SK-N-DZ (cell line): ENCODE results near the gene SLIT1.

Experiments
- DNase-seq: peaks from one replicate; pipeline ENCODE4 v3.0.0-alpha.2; 2015; ENCODE audit warnings: low spot score

Gene SLIT1

DNA sequence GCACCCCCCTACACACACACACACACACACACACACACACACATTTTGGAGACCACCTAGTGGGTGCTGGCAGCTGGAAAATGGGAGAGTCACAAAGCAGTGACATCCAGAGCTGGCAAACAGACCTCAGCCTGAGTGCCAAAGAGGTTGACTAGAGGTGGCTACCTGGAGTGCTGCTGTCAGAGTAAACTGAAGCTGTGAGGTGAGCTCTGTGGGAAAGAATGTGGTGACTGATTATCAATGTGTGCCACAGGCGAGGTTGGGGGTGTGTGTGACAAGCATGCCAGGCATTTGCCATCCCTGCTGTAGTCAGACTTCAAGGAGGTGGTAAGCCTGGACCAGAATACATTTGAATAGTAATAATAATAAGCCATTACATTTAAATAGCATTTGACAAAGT is 120.6 kb downstream of the SLIT1 start:
- DNase-seq: no peak

DNA sequence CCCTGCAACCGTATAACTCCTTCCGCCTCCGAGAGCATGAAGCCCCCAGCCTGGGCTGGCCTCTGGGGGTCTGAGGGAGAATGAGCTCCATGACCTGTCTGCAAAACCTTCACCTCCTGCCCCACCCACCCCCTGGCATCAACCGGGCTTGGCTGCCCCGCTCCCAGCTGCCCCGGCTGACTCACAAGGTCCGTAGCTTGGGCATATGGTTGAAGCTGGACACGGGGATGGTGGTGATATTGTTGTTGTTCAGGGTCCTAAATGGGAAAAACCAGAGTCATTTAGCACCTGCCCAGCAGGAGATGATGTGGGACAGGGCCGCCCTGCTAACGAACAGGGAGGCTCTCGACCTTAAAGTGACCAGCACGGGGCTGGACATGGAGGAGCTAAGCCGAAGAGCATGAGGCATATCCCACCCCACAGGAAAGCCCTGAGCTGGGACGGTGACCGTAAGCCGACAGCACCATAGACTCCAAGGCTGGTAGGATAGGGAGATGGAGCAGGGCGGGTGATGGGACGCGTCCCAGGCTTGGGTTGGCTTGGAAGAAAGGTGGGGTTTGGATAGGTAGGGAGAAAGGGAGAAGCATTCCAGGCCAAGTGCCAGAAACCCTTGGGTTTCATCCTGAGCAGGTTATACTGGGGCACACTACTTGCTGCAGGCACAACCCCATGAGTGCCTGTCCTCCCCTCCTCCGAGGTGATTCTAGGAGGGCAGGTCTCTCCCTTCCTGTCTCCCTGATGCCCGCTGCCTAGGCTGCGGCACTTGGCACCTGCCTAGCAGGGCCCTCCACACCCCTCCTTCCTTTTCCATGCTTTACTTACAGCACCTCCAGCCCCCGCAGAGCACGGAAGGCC is 121.5 kb downstream of the SLIT1 start:
- no peak for DNase-seq

DNA sequence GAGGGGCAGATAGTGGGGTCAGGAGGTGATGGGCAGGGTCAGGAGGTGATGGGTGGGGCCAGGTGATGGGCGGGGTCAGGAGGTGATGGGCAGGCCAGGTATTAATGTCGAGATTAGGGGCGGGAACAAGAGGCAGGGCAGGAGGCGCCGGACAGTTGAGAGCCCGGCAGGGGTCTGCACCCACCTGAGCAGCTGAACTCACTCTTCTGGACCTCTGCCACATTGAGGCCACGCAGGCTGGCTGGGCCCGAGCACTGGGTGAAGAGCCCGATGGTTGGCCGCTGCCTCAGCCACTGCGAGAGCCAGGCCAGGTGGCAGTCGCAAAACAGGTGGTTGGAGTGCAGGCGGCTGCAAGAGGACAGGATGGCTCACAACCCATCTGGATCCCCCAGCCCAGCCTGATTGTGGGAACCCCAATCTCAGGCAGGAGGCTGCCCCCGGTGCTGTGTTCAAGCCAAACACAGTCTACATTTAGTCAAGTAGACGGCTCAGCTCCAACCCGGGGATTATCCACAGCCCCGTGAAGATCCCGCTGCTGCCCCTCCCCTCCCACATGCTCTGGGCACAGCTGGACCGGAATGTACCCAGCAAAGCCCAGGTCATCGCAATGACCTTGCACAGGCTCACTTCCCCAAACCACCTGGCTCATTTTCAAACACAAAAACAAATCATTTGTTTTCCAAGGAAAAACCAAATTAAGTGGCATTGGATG is 122.3 kb downstream of the SLIT1 start:
- no peak for DNase-seq

DNA sequence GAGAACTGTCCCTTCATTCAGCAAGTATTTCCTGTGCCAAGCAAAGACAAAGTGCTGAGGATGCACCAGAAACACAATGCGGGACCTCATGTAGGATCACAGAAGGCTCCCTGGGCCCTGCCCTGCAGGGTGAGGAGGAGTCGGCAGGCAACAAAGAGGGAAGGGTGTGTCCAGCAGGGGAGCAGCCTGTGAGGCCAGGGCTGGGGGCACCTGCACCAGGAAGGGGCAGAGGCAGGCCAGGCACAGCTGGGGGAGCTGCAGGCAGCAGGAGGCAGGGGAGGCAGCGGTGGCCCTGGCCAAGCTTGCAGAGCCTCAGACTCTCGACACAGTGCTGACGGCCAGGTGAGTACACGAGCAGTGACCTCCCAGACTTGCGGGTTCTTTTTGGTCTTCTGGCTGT is 123.3 kb downstream of the SLIT1 start:
- DNase-seq: no peak

DNA sequence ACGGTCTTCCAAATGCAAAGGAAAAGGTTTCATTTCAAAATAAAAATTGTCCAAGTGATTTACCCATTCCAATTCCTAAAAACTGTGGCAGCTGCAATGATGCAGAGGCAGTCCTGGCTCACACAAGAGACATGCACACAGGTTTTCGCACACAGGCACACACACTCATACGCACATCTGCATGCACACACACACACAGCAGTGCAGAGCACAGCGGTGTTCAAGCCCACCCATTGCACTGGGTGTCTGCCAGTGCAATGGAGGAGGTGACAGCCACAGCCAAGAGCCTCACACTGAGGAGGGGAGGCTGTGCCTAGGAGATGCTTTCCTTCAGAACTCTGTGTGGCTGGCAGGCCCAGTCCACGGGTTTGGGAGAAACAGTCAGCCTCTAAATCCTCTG is 123.7 kb downstream of the SLIT1 start:
- DNase-seq: no peak

DNA sequence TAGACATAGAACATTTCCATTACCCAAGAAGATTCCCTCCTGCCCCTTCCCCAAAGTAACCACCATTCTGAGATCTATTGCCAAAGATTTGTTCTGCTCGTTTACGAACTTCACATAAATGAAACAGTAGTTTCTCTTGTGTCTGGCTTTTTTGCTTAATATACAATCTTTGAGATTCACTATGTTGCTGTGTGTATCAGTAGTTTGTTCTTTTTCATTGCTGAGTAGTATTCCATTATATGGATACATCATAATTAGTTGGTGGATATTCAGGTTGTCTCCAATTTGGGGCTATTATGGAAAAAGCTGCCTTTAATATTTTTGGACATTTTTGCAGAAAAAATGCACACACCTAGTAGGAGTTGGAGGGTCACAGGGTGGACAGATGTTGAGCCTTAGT is 124.3 kb downstream of the SLIT1 start:
- no peak for DNase-seq

DNA sequence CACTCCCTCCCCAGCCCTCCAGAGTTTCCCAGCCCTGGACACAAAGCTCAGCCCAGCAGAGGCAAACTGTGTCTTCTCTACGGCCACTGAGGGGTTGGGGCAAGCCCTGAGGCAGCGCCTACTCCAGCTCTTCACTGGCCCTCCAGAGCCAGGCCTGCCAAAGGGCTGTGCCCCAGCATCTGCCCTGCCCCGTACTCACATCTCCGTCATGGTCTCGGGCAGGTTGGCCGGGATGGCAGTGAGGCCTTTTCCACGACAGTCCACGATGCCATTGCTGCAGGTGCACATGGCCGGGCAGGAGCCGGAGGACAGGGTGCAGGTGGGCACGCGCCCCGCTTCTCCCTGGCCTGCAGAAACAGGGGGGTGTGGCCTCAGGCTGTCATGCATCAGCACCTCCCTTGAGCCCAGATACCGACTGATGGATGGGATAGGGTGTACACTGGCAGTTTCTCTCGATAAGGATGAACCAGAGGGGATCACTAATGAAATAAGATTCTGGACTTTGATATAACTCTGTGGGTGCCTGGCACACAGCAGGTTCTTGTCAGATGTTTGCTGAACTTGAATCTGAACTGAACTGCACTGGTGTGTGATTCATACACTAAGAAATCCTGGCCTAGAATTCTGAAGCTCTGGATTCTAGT is 125.2 kb downstream of the SLIT1 start:
- DNase-seq: no peak

DNA sequence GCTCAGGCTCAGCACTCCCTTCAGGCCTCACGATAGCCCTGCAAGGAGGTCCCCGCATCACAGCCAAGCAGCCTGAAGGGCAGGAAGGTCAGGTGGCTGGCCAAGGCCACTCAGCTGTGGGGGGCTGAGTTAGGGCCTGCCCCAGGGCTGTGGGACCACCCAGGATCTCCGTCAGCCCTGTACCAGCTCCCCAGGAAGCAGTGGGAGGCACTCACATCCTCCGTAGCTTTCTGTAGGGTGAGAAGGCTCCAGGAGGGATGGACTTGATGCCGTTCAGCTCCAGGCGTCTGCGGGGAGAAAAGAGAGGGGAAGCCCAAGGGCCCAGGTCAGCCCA is 125.9 kb downstream of the SLIT1 start:
- no peak for DNase-seq

DNA sequence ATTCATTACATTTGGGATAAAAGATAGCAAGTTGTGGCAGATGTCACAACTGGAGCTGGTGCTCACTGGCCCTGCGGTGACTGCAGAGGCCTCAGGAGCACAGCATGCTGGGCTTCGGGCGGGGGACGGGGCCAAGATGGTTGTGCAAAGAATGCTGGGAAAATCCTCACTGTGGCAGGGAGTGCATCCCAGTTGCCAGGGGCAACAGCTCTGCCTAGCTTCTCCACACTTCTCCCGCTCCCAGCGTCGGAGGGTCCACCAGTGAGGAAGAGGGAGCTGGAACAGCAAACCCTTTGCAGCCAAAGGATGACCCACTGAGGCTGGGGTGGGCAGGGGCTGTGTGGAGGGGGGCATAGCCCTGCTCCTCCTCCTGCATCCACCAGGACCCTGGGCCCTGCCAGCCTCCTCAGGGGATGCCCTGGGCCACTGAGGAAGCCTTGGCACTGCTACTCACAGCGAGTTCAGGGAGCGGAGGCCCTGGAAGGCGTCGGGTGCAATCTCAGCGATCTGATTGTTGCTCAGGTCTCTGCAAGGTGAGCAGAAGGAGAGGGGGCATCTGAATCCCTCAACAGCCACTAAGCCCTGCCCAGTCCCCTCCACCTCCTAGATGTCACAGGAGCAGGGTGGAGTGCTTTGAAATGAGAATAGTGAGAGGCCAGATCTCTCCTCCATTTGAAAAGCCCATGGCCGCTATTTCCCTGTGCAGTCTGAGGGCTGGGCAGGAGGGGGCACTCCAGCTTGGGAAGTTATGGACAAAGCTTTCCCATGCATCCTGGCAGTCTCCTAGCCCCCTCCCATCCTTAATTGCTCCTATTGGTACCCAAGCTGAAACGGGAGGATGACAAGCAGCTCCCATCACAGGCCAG is 126.5 kb downstream of the SLIT1 start:
- DNase-seq: peak; percentile 85

DNA sequence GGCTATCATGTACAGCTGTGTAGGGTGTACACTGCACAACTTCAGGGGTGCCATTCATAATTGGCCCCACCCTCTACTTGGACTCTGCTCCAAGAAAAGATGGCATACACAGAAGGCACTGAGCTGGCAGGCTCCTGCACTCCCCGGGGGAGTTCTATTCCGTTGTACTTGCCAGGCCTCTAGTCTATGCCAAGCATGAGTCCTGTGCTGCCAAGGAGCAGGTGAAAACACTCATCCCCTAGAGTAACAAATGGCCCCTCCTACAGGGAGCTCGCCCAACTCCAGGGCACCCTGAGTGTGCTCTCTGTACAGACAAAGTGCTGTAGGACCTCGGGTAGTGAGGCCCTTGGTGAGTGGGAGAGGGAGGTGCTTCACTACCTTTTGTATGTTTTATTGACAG is 127.2 kb downstream of the SLIT1 start:
- no peak for DNase-seq

DNA sequence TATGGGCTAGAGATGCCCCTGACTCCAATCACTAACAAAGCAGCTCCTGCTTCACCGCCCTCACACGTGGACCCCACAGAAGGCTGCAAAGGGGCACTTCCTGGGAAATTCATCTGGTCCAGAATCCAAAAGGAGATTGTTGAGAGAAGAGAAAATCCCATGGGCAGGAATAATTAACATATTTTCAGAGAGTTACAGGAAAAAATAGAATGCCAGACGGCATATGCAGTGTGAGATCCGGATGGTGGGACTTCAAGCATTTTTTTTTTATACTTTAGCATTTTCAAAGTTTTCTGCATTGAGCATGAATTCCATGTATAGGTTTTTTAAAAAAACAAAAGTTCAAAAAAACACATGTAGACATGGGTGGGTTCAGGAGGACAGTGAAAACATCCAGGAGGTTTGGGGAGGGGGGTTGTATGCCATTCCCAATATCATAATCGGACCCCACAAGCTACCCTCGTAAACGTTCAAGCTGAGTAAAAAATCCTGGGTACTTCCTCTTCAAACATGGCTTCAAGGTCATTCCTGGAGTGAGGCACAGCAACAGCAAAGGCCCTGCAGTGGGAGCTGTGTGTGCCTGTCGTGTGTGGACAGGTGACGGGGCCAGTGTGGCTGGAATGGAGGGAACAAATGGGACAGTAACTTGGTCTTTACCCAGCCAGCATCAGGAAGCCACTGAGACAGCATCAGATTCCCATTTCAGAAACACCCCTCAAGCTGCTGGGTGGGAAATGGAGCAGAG is 128.1 kb downstream of the SLIT1 start:
- DNase-seq: no peak

DNA sequence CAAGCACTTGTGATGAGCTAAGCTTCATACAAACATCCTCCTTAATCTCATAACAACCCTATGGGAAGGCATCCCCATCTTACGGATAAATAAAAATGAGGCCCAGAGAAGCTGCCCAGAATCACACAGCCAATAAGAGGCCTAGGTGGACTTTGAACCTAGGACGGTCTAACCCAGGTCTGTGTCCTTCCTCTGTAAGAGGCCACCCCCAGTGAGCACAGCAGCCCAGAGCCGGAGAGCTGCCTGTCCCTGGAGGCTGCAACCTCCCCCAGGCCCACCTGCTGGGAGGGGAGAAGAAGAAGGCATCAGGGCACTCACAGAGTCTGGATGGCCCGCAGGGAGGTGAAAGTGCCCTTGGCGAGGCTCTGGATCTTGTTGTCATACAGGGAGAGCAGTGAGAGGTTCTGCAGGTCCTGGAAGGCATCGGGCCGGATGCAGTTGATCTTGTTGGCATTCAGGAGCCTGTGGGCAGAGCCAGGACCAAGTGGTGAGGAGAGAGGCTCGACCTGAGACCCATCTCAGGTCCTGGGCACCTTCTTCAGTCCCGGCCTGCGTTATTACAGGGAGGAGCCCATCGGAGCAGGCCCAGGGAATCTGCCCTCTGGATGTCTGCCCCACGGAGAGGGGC is 129.6 kb downstream of the SLIT1 start:
- DNase-seq: no peak

DNA sequence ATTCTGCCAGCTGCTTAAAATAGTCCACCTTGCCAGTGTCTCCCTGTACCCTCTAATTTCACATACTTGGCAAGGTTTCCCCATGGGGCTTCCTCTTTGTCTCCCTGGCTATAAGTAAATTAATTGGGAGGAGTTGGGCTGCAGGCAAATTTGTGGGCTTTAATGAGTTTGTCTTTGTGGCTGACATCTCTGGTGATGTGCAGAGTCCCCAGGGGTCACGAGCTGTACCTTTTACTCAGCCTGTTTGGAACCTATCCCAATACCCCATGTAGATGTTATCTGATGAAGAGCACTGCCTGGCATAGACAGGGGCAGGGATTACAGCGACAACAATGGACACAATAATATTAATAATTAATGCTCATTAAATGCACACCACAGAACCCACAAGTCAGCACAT is 132.5 kb downstream of the SLIT1 start:
- DNase-seq: no peak

DNA sequence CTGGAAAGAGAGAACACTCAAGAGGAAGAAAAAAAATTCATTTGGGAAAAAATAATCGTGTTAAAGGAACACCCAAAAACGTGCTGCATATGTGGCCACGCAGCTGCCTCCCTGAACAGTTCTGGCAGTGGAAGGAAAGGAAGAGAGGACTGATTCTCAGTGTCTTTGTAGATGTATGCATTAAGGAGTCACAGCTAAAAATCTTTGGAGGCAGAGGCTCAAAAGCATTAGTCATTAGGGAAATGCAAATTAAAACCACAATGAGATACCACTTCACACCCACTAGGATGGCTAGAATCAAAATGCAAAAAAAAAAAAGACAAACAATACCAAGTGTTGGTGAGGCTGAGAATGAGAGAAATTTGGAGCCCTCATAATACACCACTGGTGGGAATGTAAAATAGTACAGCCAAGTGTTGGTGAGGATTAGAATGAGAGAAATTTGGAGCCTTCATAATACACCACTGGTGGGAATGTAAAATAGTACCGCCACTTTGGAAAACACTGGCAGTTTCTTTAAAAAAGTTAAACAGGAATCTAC is 134.7 kb downstream of the SLIT1 start:
- DNase-seq: no peak

DNA sequence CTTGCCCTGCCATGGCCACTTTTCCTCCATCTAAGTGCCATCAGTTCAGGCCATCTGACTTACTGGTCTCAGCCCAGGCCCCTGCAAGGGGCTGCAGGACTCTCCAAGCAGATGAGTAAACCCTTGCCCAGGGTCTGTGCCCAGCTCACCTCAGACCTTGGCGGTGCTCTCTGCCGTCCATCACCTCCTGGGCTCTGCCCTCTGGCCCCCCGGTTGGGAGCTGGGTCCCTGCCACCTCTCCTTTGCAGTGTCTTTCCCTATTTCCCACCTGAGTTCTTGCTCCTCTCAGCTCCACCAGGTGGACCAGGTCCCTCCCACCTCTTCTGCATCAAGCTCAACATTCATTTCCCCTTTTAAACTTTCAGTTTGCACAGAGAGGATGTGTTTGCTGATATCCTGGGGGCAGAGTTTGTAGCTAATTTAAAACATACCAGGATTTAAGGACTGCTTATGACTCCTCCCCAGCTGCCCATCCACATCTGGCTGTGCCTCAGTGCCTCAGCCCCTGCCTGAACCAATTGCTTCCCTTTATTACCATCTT is 135.5 kb downstream of the SLIT1 start:
- no peak for DNase-seq

DNA sequence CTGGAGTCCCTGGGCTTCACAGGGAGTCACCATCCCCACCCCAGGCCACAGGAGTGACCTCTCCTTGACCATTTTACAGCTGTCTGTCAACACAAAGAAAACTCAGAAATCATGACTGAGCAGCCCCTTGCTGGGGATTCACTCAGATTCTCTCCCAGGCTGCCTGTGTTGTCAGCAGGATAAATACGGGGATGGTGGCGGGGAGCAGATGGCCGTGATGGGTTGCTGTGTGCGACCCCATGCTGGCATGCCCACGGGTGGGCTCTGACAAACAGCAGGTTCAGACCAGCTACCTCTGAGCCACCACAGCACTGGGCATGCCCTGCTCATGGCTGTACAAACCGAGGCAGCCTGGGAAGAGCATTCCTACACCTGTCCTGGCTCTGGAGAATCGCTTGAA is 136.1 kb downstream of the SLIT1 start:
- no peak for DNase-seq

DNA sequence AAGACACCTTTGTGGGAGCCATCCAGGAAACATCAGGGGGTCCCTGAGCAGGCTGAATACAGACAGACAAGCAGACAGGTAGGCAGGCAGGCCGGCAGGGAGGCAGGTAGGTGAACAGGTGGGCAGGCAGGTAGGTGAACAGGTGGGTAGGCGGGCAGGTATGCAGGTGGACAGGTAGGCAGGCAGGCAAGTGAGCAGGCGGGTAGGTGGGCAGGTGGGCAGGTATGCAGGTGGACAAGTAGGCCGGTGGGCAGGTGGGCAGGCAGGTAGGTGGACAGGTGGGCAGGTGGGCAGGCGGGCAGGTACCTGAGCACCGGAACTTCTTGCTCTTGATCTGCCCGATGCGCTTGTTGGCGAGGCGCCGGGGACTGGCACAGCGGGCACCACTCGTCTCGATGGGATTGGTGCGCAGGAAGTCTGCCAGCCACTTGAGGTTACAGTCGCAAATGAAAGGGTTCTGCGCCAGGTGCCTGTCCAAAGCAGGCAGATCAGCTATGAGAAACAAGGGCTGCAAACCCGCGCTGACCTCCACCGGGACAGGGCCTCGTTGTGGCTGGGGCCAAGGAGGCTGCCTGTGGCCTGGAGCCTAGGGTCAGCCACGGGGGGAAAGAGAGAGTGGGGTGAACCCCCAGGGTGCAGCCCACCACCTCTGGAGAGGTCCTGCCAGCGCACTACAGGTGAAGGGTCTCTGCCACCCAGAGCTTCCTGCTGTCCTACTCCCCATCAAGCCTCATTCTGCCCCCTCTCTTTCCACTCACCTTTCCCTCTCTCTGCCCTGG is 136.9 kb downstream of the SLIT1 start:
- DNase-seq: no peak

DNA sequence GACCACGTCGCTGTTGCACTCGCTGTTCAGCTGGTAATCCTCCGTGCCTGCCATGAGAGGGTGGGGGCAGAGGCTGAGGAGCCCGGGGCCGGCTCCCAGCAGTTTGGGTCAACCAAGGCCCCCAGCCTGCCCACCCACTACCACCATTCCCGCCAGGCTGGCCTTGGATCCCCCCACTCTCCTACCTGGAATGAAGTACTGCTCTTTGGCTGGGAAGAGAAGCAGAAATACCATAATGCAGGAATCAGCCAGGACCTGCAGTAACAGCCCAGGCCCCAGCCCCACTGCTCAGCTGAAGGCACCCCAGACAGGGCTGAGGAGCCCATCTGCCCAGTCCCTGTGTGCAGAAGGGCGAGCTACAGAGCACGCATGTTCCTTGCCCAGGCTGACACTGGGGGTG is 138.0 kb downstream of the SLIT1 start:
- DNase-seq: no peak

DNA sequence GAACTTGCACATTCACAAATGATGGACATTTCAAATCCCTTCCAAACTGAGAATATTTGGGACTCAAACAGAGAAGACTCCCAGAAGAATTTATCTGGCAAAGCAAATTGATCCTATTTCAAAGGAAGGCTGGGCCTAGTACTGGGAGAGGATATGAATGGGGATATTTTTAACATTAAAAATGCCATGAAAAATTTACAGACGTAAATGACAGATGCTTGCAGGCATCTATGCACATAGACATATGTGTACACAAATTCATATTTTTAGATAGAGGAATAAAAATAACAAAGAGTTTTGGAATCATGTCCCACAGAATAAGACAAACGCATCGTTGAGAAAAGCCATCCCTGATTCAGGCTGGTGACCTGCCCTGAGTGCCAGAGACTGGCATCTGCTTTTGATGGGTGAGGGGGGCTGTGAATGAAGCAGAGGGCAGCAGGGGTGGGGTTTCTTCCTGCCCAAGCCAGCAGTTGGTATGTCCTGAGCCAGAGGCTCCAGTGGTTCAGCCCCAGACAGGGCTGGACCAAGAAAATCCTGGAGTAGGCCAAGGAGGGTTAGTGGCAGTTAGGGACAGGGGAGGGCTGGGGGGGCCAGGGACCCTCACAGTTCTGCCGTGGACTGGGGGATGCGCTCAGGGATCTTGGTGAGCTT is 138.5 kb downstream of the SLIT1 start:
- no peak for DNase-seq
